ENCODE data around the gene KDM4D.

DNA sequence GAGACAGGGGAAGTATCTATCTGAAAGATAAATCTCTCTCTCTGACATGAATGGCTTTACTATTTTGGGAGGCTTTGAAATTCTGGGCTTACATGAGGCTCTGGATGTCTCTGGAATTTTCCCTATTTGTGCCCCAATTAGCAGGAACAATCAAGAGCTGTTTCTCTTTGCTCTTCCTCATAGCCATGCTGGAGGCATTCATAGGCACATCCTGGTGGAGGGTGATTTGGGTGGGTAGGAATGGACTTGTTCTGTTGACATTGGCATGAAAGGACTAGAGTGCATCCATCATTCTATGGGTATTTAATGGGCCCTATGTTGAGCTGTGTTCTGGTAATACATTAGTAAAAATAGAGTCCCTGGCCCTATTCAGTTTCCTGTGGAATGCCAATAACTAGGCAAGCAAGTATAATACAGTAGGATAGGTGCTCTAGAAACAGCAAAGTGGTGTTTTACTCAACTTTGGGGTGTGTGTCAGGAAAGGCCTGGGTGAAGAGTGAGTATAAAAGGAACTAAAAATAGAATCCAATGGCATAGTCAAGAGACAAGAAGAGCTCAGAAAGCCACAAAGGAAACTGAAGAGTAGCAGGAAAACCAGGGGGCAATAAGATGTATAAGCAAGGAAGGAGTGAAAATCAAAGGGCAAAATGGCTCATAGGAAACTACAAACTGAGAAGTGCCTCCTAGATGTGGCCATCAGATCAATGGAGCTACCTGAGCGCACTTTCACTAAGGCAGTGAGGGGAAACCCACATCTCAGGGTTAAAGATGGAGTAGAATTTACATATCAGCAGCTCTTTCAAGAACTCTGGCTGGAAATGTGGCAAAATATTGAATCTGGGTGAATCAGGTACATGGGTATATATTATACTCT, 45.2 kb upstream of the KDM4D start:
- TF ChIP-seq, protein P1, sequence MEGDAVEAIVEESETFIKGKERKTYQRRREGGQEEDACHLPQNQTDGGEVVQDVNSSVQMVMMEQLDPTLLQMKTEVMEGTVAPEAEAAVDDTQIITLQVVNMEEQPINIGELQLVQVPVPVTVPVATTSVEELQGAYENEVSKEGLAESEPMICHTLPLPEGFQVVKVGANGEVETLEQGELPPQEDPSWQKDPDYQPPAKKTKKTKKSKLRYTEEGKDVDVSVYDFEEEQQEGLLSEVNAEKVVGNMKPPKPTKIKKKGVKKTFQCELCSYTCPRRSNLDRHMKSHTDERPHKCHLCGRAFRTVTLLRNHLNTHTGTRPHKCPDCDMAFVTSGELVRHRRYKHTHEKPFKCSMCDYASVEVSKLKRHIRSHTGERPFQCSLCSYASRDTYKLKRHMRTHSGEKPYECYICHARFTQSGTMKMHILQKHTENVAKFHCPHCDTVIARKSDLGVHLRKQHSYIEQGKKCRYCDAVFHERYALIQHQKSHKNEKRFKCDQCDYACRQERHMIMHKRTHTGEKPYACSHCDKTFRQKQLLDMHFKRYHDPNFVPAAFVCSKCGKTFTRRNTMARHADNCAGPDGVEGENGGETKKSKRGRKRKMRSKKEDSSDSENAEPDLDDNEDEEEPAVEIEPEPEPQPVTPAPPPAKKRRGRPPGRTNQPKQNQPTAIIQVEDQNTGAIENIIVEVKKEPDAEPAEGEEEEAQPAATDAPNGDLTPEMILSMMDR (IDR thresholded peaks at IDR 0.05), result no peak
- TF ChIP-seq EZH2 (IDR thresholded peaks at IDR 0.05), result no peak
